HG03575 (cell line): Measurements from ENCODE around the gene MYO18B.

Experiments used
- ATAC-seq: cut with Tn5 transposase; IDR thresholded peaks from one replicate; pipeline ENCODE4 v1.9.1; 2021; ENCODE audit not compliant: unreplicated experiment, insufficient number of reproducible peaks, low FRiP score; ENCODE audit errors: extremely low read depth

MYO18B gene

DNA sequence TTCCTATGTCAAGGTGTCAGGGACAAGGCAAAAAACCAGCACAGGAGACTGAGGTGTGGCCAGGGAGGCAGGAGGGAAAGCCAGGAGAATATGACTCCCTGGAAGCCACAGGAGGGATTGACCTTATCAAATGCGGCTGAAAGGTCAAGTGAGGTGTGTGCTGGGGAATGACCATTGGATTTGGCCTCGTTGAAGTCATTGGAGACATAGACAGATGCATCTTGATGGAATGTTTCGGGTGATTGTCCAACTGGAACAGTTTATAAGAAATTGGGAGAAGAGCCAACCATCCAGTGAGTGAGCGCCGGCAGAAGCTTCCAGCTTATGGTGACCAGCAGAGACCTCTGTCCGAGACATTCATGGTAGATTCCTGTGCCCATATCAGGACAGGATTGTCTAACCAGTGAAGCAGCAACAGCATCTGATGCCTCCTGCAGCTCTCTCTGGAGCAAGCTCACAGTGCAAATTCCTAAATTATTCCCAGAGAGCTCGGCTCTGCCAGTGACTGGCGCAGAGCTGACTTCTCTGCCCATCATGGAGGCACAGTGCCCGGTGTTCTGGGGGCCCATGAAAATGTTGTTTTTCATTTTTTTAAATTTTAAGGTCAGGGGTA, 95.4 kb downstream of the MYO18B start:
- ATAC-seq = no peak

DNA sequence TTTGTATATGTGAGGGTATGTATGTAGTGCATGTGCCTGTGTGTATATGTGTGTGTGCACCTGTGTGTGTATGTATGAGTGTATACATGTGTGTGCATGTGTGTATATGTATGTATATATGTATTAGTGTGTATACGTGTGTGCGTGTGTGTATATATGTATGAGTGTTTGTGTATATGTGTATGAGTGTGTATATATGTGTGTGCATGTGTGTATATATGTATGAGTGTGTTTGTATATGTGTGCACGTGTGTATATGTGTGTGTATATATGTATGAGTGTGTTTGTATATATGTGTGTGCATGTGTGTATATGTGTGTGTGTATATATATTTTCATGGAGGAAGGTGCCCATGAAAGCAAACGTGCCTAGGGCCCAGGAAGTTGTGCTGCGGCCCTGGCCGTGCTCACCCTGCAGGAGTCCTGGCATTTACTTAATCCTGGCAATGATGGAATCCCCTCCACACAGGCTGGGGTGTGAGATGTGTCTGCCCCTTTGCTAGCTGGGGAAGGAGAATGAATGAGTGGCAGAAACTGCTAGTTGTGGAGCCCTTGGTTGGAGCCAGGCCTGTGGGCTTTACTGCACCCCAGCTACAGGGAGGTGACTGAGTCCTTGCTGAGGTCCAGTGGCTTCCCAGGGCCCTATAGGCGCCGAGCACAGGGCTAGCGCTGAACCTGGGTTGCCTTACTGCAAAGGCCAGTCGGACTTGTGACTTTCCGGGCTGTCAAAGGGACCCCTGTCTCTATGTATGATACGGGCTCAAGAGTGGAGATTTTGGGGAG, 97.2 kb downstream of the MYO18B start:
- ATAC-seq = no peak

DNA sequence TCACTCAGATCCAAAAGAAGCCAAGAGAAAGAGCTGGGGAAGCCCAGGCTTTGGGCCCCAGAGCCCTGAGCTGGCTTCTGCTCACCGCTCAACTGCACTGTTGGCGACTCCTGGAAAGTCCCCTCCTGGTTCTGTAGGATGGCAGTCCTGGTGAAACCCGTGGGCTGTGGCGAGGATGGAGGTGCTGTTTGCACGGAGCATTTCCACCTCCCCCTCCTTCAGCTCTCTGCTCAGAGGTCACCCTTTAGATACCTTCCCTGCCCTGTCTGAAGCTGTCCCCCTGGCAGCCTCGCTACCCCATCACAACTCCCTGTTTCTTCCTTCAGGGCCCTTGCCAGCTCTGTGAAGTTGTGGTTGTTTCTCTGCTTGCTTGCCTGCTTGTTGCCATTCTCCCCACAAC, 97.8 kb downstream of the MYO18B start:
- ATAC-seq = no peak

DNA sequence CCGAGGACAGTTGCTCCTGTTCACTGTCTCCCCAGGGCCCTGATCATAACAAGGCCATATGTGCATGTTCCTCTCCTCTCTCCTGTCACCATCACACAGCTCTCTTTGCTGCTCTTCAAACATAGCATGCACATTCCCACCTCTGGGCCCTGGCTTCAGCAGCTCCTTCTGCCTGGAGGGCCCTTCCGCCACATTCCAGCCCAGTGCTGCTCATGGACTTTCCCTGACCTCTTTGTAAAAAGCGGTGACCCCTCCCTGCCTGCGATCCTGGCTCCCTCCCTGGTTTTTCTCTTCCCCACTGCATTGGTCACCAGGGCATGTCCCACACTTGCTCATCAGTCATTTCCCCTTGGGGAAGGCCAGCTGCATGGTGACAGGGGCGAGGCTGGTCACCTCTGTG, 98.2 kb downstream of the MYO18B start:
- ATAC-seq = no peak

DNA sequence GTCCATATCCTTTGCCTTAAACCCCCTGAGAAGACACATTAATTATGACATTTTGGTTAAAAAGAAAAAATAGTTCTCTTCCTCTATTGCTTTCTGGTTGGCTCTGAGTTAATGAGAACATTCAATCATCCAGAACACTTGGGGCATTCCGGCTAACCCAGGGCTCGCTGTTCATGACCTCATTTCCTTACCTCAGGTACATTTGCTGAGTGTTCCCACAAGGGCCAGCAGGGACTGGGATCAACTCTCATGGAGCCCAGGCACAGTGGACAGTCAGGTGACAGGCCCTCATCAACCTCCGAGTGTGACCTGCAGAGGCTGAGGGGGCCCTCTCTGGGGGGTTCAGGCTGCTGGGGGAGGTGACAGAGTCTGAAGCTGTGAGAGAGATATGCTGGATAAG, 98.9 kb downstream of the MYO18B start:
- no peak for ATAC-seq

DNA sequence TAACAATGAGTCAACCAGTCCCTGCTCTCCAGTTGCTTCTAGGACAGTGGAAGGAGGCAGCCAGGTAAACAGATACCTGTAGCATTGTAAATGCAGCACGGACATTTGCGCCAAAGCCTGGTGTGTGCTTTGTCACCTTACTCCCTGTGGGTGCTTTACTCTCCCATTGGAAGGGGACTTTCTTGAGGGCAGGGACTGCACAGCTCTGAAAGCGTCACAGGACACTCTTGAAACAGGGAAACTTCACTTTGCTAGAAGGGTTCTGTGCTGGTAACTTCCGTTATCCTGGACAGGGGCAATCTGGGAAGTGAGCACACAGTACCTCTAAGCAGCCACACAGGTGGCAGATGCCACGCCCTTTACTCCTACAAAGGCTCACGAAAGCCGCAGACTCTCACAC, 99.8 kb downstream of the MYO18B start:
- no peak for ATAC-seq

DNA sequence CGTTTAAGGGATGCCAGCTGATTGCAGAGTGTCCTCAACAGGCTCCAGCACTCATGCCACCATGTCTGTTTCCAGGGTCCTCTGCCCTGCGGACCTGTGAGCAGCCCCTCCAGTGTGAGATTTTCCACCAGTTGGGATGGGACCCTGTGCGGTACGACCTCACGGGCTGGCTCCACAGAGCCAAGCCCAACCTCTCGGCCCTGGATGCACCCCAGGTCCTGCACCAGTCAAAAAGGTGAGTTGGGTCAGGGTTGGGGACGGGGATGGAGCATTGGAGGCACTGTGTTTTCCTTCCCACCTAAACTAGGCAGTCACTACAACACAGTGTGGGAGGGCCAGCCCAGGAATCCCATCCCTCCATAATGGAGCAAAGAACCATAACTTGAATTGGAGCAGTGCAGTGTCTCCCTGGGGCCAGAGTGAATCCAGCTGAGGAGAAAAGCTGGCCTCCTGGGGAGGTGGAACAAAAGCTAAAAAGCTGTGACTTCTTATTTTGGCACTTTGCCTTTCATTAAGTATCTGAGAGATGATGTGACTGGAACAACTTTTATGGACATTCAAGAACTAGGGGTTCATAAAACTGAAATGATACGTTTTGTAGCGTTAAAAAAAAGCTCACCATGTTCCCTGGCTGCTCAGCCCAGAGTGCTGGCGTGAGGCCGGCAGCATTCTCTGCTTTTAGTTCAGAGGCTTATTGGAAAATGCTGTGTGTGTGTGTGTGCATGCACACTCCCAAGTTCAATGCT, 101.8 kb downstream of the MYO18B start:
- ATAC-seq = no peak

DNA sequence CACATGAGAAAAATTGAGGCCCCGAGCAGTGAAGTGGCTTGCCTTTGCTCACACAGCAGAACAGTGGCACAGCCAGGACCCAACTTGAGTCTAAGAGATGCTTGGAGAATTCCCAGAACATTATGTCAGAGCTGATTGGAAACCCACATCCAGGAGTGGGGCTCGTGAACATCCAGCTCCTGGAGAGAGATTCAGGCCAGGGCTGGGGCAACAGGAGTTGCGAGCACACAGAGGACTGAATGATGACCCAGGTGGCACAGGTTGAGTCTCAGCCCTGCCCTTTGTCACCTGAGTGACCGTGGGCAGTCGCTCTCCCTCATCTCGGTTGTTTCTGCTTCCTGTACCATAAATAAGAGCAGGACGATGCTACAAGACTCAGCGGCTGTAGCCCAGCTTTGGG, 102.6 kb downstream of the MYO18B start:
- no peak for ATAC-seq

DNA sequence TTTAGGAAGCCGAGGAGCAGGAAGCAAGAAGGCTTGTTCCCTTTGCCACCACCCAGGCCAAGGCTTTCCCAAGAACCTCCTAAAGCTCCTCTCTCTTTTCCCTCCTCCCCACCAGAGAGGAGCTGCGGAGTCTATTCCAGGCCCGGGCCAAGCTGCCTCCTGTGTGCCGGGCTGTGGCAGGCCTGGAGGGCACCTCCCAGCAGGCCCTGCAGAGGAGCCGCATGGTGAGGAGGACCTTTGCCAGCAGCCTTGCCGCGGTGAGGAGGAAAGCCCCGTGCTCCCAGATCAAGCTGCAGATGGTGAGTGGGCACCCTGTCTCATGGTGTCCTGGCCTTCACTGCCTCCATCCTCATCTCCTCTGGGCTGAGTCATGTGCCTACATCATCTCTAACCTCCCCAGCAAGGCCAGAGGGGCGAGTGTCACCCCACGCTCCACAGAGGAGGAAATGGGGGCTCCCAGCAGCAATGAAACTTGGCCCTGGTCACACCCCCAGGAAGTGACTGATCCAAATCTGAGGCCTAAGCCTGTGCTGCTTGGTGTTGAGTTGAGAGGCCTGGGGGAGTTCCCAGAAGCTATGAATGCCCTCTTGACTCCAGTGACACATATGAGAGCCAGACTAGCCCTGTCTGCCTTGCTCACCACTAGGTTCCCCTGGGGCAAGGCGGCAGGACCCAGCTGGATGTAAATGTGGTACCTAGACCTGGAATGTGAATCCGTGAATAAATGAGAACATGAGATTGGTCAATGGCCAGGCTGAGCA, 104.2 kb downstream of the MYO18B start:
- no peak for ATAC-seq

DNA sequence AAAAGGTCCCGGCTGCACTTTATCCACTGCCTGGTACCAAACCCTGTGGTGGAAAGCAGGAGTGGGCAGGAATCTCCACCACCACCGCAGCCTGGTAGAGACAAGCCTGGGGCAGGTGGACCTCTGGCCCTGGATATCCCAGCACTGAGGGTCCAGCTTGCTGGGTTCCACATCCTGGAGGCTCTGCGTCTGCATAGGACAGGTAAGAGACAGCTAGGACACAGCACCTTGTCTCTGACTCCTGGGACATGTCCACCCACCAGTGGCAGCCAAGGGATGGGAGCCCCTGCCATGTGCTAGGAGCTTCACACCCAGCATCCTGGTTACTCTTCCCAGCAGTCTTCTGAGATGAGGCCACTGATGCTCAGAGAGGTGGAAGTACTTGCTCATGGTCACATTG, 105.5 kb downstream of the MYO18B start:
- no peak for ATAC-seq

DNA sequence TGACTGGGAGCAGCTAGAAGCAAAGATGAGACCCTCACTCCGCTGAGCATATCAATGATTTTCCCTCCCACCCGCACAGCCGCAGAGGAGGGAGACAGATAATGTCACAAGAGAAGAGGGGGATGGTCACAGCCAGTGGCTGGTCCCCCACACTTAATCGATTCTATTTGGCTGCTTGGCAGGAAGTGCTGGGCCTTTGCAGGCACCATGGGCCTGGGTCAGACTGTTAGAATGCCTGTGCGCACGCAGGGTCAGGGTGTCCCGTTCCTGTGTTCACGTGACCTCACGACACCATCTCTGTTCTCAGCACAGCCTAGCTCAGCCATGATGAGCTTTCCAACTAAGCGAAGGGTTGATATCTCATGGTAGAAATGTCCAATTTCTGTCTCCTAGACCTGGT, 107.0 kb downstream of the MYO18B start:
- ATAC-seq = no peak

DNA sequence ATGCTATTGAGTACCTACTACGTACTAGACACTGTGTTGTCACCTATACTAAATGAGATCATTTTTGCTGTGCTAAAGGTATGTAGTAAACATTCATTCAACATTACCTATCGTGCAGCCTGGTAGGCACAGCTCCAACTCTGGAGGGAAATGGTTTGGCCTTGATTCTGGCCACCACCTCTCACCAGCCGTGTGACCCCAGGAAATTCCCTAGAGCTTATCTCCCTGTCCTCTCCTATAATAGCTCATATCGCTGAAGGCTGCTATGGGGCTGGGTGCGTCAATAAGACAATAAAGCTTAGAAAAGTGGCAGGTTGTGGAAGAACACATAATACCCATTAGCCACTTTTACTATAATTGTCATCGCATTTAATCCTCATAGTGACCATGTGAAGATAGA, 107.5 kb downstream of the MYO18B start:
- no peak for ATAC-seq

DNA sequence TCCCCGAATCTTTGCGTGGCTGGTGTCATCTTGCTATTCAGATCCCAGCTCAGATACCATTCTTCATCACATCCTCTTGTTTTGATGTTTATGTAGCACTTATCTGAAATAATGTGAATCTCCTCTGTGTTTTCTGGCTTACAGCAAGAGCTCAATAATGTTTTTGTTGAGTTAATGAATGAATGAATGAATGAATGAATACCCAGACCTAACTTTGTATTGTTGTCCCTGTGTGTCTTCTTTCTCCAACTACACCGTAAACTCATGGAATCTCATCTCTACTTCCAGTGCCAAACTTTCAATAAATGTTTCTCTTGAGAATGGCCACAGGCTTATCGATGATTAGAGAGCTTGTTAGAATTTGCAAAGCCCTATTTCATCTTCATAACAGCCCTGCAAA, 110.2 kb downstream of the MYO18B start:
- no peak for ATAC-seq

DNA sequence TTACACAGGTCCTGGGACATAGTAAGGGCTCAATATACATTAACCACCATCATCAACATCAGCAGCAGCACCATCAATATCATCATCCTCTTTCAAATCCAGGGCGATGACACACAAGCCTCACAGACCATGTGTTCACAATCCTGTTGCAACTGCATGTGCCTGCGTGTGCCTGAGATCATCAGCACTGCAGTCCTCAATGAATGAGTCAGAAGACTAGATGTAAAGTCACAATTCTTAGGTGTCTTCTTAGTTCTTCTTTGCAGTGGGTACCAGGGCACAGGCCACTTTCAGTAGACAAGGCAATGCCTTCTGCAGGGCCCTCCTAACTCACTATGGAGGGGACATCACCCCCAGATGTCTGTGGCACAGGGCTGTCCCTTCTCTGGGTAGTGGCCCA, 111.1 kb downstream of the MYO18B start:
- no peak for ATAC-seq

DNA sequence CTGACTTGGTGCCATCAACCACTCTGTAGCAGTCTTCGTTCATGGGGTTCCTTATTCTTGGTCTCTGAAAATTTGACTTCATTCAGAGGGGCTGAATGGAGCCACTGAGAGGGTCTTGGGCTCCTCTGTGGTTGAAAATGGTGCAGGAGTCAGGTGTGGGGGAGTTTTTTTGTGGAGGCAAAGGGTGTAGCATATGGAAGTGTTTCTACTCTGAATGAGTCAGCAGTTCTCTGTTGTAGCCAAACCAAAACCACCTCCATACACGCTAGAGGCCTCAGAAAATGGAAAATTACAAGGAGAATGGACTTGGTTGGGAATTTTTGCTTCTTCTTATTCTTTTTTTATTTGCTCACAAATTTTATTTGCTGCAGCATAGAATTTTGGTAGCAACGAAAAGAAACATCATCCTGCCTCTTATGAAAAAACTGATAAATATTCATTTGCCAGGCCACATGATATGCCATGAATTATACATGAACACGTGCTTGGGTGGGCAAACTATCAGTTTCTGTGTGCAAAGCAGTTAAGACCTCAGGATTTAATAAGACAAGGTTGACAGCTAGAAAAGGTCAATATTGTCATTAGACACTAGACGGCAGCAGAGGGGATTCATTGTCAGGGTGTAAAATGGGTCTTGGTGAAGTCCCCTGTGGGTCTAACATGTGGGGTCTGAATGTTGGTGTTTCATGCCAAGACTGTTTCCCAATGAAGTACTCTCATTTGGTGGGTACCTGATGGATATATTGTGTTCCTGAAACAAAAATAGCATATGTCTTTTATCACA, 111.7 kb downstream of the MYO18B start:
- ATAC-seq = no peak

DNA sequence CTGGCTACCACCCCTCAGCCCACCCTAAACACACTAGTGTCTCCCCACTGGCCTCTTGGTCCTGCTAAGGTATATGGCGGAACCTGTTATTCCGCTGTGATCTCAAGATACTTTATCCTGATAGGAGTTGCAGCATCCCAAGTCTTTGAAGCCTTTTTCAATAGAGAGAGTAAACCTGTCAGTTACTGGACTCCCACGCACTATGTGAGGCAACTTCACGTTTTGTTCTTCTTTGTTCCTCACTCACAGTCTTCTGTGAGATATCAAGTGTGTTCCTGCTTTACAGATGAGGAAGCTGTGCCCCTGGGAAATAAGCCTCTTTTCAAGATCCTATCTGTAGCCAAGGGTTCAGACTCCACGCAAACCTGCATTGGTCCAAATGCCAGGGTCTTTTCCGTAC, 127.8 kb downstream of the MYO18B start:
- ATAC-seq = no peak

DNA sequence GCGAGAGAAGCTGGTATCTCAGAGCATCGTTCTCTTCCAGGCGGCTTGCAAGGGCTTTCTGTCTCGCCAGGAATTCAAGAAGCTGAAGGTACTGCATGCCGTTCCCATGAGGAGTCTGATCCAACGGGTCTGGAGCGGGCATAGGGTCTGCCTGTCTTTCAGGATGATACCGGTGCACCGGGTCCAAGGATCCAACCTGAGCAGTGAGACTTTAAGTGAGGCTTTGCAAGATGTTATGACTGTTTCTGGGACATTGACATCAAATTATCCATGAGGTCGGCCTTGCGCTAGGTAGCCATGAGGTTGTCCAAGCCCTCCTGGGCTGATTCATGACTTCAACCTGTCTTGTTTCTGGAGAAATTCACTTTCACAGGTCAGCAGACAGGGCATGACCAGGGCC, 132.3 kb downstream of the MYO18B start:
- ATAC-seq = no peak

DNA sequence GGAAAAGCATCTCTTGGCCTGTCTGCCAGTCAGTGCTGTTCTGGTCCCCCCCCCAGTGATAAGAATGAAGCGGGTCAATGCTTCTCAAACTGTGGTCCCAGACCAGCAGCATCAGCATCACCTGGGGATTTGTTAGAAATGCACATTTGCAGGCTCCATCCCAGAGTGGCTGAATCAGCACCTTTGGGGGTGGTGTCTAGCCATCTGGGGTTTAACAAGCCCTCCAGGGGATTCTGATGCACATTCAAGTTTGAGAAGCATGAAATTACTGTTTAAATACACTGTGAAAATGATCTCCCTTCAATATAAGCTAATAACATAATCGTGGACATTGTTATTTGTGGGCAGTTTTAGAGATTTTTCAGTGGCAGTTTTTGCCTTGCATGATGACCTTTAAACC, 133.5 kb downstream of the MYO18B start:
- no peak for ATAC-seq

DNA sequence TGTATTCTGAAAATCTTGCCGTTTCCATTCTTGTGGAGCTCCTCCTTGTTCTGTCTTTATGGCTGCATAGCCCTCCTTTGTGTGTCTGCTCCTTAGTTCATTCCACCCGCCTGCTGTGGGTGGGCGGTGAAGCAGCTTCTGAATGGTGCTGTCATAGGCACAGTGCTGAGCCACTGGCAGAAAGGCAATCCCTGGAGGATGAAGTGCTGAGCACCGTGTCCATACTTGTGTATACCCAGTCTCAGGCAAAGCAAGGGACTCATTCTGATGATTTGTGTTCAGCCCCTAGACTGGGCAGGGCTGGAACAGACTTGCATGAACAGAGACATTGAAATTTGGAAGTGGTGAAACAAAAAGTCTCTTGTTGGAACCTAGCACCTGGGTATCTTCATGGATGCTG, 134.9 kb downstream of the MYO18B start:
- ATAC-seq = no peak
